SK-N-SH (cell line): ENCODE measurements around the gene ZNF775. TPM values are rescaled to one million over a fixed set of nuclear protein-coding genes. Genes with fewer than 3 reads are reported as not detected.
A peak's percentile ranks its signal among the peaks of the same experiment; 100 is the strongest.

ENCODE experiments used
- CTCF ChIA-PET: fragments of 300-600, 350-600 bp; formaldehyde crosslinking; extraction: SDS; loops from one replicate; lab custom pipeline; 2021; lab: Yijun Ruan, JAX
- POLR2A ChIA-PET: fragments of 350-600 bp; sonication (Branson Sonifier 250); formaldehyde crosslinking; extraction: SDS; loops from one replicate; lab custom pipeline; 2020; ENCODE audit warnings: antibody characterized with exemption, inconsistent platforms; lab: Yijun Ruan, JAX
- DNase-seq: peaks from one replicate; pipeline ENCODE4 v3.0.0; 2012
- H2AFZ ChIP-seq: fragments of 200-600 bp; sonication (generic); 2 replicates; pipeline ENCODE4 v1.8.1; 2016; ENCODE audit warnings: antibody characterized with exemption, mild to moderate bottlenecking, low read depth
- H3F3A ChIP-seq: fragments of 200-600 bp; sonication (generic); replicated peaks from 2 replicates; pipeline ENCODE3; 2016; ENCODE audit warnings: antibody characterized with exemption, mild to moderate bottlenecking; ENCODE audit not compliant: insufficient read depth
- H3K27ac ChIP-seq, 2 experiments: fragments of 200-500 bp in 1 of 2; fragments of 200-600 bp in 1 of 2; sonication (Bioruptor generic) in 1 of 2; sonication (generic), shearing (Covaris generic) in 1 of 2; 2 replicates each; pipeline versions ENCODE4 v1.5.1 to v1.6.1; 2014 to 2016; ENCODE audit warnings: low read depth in 2 of 2, inconsistent platforms in 1 of 2, low read length in 1 of 2, mild to moderate bottlenecking in 1 of 2, mixed read lengths in 1 of 2
- H3K27me3 ChIP-seq: fragments of 200-600 bp; sonication (generic), shearing (Covaris generic); 2 replicates; pipeline ENCODE4 v1.6.1; 2016; ENCODE audit warnings: mixed run types; ENCODE audit not compliant: insufficient read depth
- H3K36me3 ChIP-seq, 2 experiments: fragments of 200-500 bp in 1 of 2; fragments of 200-600 bp in 1 of 2; sonication (Bioruptor generic) in 1 of 2; sonication (generic) in 1 of 2; replicated peaks in 1 of 2; 2 replicates each; pipeline versions ENCODE3 to v1.5.1; 2014 to 2016; ENCODE audit warnings: low read length in 1 of 2, mild to moderate bottlenecking in 1 of 2; ENCODE audit not compliant: insufficient read depth in 2 of 2, control insufficient read depth in 1 of 2
- H3K4me1 ChIP-seq, 2 experiments: fragments of 200-500 bp in 1 of 2; fragments of 200-600 bp in 1 of 2; sonication (Bioruptor generic) in 1 of 2; sonication (generic), shearing (Covaris generic) in 1 of 2; 2 replicates each; pipeline versions ENCODE4 v1.5.1 to v1.6.1; 2014 to 2016; ENCODE audit warnings: low read depth in 1 of 2, low read length in 1 of 2, mixed run types in 1 of 2; ENCODE audit not compliant: insufficient read depth in 2 of 2, control insufficient read depth in 1 of 2
- H3K4me2 ChIP-seq: fragments of 200-600 bp; sonication (generic), shearing (Covaris generic); 2 replicates; pipeline ENCODE4 v1.6.1; 2017; ENCODE audit warnings: mixed run types
- H3K4me3 ChIP-seq, 2 experiments: fragments of 200-500 bp in 1 of 2; fragments of 200-600 bp in 1 of 2; sonication (Bioruptor generic) in 1 of 2; sonication (generic), shearing (Covaris generic) in 1 of 2; 2 replicates each; pipeline versions ENCODE4 v1.5.1 to v1.8.1; 2014 to 2016; ENCODE audit warnings: low read depth in 2 of 2, inconsistent platforms in 1 of 2, low read length in 1 of 2, mild to moderate bottlenecking in 1 of 2, mixed read lengths in 1 of 2, moderate library complexity in 1 of 2
- H3K79me2 ChIP-seq: fragments of 200-600 bp; sonication (generic); 2 replicates; pipeline ENCODE4 v1.8.1; 2017; ENCODE audit warnings: mild to moderate bottlenecking; ENCODE audit not compliant: insufficient read depth
- H3K9ac ChIP-seq: fragments of 200-600 bp; sonication (generic); 2 replicates; pipeline ENCODE4 v1.6.1; 2017; ENCODE audit warnings: mixed run types
- H3K9me2 ChIP-seq: fragments of 200-600 bp; sonication (generic); 2 replicates; pipeline ENCODE4 v1.6.1; 2017; ENCODE audit warnings: mixed run types
- H3K9me3 ChIP-seq: fragments of 200-600 bp; sonication (generic); 2 replicates; pipeline ENCODE4 v1.6.1; 2017; ENCODE audit warnings: mixed run types, mild to moderate bottlenecking, moderate library complexity
- H4K20me1 ChIP-seq: fragments of 200-600 bp; sonication (generic); 2 replicates; pipeline ENCODE4 v1.6.1; 2017; ENCODE audit warnings: mild to moderate bottlenecking, mixed run types; ENCODE audit not compliant: insufficient read depth
- CHD2 ChIP-seq: fragments of 150-350 bp; IDR thresholded peaks from 2 replicates; pipeline ENCODE4 v1.6.1; 2018; ENCODE audit warnings: low read length; ENCODE audit not compliant: partially characterized antibody
- EP300 ChIP-seq, 2 experiments: IDR thresholded peaks; 2 replicates each; pipeline versions ENCODE4 v1.4.0 to v1.6.1; 2012; ENCODE audit warnings: borderline replicate concordance in 1 of 2, low read depth in 1 of 2, low read length in 1 of 2
- EZH2phosphoT487 ChIP-seq: fragments of 200-600 bp; sonication (generic); IDR thresholded peaks from 2 replicates; pipeline ENCODE4 v1.6.1; 2017; ENCODE audit warnings: low read depth, mixed run types, mild to moderate bottlenecking, antibody characterized with exemption, moderate library complexity, borderline replicate concordance
- FOSL2 ChIP-seq: IDR thresholded peaks from 2 replicates; pipeline ENCODE4 v1.4.0; 2012; ENCODE audit warnings: low read depth, mild to moderate bottlenecking, moderate library complexity, borderline replicate concordance
- FOXJ3 ChIP-seq: sonication (generic); formaldehyde crosslinking; IDR thresholded peaks from 2 replicates; pipeline ENCODE4 v1.5.1; 2020; ENCODE audit warnings: mild to moderate bottlenecking, missing genetic modification reagents
- GABPA ChIP-seq: IDR thresholded peaks from 2 replicates; pipeline ENCODE4 v1.4.0; 2012; ENCODE audit warnings: low read depth, mild to moderate bottlenecking
- GATA2 ChIP-seq: sonication (generic); formaldehyde crosslinking; IDR thresholded peaks from 2 replicates; pipeline ENCODE4 v1.5.0; 2020; ENCODE audit warnings: mild to moderate bottlenecking, missing genetic modification reagents
- MEF2A ChIP-seq: IDR thresholded peaks from 2 replicates; pipeline ENCODE4 v1.4.0; 2012; ENCODE audit warnings: low read depth, borderline replicate concordance
- MXI1 ChIP-seq: IDR thresholded peaks from 2 replicates; pipeline ENCODE4 v1.6.1; 2012; ENCODE audit warnings: mild to moderate bottlenecking, low read depth, low read length, improper control_type of control experiment
- NFIC ChIP-seq: IDR thresholded peaks from 2 replicates; pipeline ENCODE4 v1.4.0; 2012; ENCODE audit warnings: borderline replicate concordance
- NRF1 ChIP-seq: IDR thresholded peaks from 2 replicates; pipeline ENCODE4 v1.6.1; 2012; ENCODE audit warnings: low read depth, mild to moderate bottlenecking, low read length
- POLR2AphosphoS5 ChIP-seq: IDR thresholded peaks from 2 replicates; pipeline ENCODE4 v1.6.1; 2012; ENCODE audit warnings: low read depth, low read length
- RFX5 ChIP-seq: IDR thresholded peaks from 2 replicates; pipeline ENCODE4 v1.6.1; 2012; ENCODE audit warnings: mild to moderate bottlenecking, improper control_type of control experiment, low read length
- RXRA ChIP-seq: IDR thresholded peaks from 2 replicates; pipeline ENCODE4 v1.4.0; 2012; ENCODE audit warnings: low read depth, mild to moderate bottlenecking, borderline replicate concordance
- SIN3A ChIP-seq: IDR thresholded peaks from 2 replicates; pipeline ENCODE4 v1.6.1; 2012; ENCODE audit warnings: low read depth, mild to moderate bottlenecking, low read length, moderate library complexity, borderline replicate concordance
- SMC3 ChIP-seq: IDR thresholded peaks from 2 replicates; pipeline ENCODE4 v1.6.1; 2012; ENCODE audit warnings: low read depth, low read length, improper control_type of control experiment
- TEAD4 ChIP-seq: IDR thresholded peaks from 2 replicates; pipeline ENCODE4 v1.4.0; 2012; ENCODE audit warnings: mild to moderate bottlenecking, borderline replicate concordance; ENCODE audit not compliant: insufficient read depth
- YY1 ChIP-seq: IDR thresholded peaks from 2 replicates; pipeline ENCODE4 v1.4.0; 2012; ENCODE audit warnings: low read depth, mild to moderate bottlenecking
- WGBS: methylation state at CpG from one replicate; pipeline ENCODE4 v1.1.6; 2017; ENCODE audit warnings: low lambda C conversion rate; 5-methylcytosine and 5-hydroxymethylcytosine counted together
- polyA plus RNA-seq, 3 experiments: library from polyadenylated mRNA; depleted of rRNA; stranded (reverse); fragments of >200 nt; gene quantifications; 2 replicates each; pipeline ENCODE4 v1.2.3, GENCODE V29; 2012
- TF ChIP-seq, protein P1 (sequence below): IDR thresholded peaks from 2 replicates; pipeline ENCODE4; 2012
- TF ChIP-seq, protein P2 (sequence below): IDR thresholded peaks from 2 replicates; pipeline ENCODE4 v1.6.1; 2012; ENCODE audit warnings: mild to moderate bottlenecking, low read depth, low read length, moderate library complexity
- TF ChIP-seq, protein P3 (sequence below): IDR thresholded peaks from 2 replicates; pipeline ENCODE4 v1.4.0; 2012; ENCODE audit warnings: low read depth, borderline replicate concordance
- TF ChIP-seq, protein P4 (sequence below): fragments of 200-600 bp; sonication (generic); IDR thresholded peaks from 2 replicates; pipeline ENCODE4 v1.6.1; 2017; ENCODE audit warnings: antibody characterized with exemption, mild to moderate bottlenecking, moderate library complexity
- TF ChIP-seq, protein P5 (sequence below): fragments of 150-350 bp; IDR thresholded peaks from 2 replicates; pipeline ENCODE4 v1.6.1; 2016; ENCODE audit warnings: mild to moderate bottlenecking, low read depth, low read length

ZNF775 gene
- polyA plus RNA-seq, 1 of the 3 experiments (the other 2 are of a cell fraction) = 5.0 TPM

DNA sequence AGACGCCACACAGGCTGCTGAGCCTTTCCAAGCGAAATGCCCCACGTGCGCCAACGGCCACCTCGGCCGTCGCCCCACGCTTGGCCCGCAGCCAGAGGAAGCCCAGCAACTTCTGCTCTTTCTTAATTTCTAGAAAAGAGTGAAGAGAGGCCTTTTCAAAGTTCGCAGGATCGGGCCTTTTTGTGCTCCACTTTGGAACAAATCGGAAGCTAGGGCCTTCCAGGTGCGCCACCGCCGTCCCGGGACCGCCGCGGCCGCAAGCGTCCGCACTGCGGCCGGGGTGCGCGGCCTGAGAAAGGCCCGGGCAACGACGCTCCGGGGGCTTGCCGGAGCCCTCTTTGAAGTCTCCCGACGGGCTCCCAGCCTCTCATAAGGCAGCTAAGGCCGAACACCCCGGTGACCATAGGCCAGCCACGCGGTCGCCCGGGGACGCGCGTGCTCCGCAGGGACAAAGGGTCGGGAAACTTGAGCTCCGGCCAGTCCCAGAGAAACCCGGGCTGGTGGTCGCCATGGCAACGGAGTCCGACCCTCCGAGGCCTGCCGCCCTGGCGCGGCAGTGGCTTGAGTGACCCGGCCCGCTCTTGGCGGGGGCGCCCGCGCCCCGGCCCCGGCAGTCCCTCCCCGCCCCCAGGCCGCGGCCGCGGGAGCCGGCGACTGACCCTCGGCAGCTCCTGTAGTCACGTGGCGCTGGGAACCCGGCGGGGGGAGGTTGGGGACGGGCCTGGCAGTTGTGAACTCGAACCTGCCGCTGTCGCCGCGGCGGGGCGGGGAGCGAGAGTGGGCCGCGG lies 10.8 kb upstream of the ZNF775 start, which contains the start of gene REPIN1:
TSS of gene REPIN1 (plus strand) at position 727 of the 788 bp plus-strand sequence. CDS start 890 bp downstream, outside the sequence.
- H3K4me1 ChIP-seq = peaks cover 19 to 32% of the 10 kb centered on the region in 2 experiments
- ChIA-PET CTCF (interaction anchor here (0.7 to 7.4 kb wide), 8 partner anchors 11 to 643 kb away, joined by 3 to 57 read pairs (median 4); partner anchors contain the start of genes ACTR3C, LRRC61 and ZNF775), POLR2A (interaction anchor here (0.8 to 3.1 kb wide), 15 partner anchors 10 to 859 kb away, joined by 3 to 43 read pairs (median 4); partner anchors contain the start of genes ABCF2, ACTR3C, LRRC61 and ZNF775)
- peaks cover 1 to 31% of the 10 kb centered on the region in 2 experiments for H3K36me3 ChIP-seq
- WGBS = 14% methylated on average over 36 of the region's 85 CpGs
- H3K9ac ChIP-seq = peak within 1 kb of the TSS; percentile 93
- peaks cover 42% of the 10 kb centered on the region for H3K79me2 ChIP-seq
- H3K4me2 ChIP-seq = peak within 1 kb of the TSS; percentile 96
- H3K27me3 ChIP-seq = no peaks in the 10 kb centered on the region
- H3K27ac ChIP-seq = peak within 1 kb of the TSS; percentile 72 to 96
- H3F3A ChIP-seq = peaks cover 10% of the 10 kb centered on the region
- H3K4me3 ChIP-seq = peak within 1 kb of the TSS; percentile 70 to 77
- H4K20me1 ChIP-seq = no peaks in the 10 kb centered on the region
- no peaks in the 10 kb centered on the region for H3K9me3 ChIP-seq
- peak; percentile 99 for DNase-seq
- peak within 1 kb of the TSS; percentile 100 for H2AFZ ChIP-seq
- no peaks in the 10 kb centered on the region for H3K9me2 ChIP-seq
- TF ChIP-seq GATA2 (CRISPR knock-in tag) = no peak
- TF ChIP-seq FOXJ3 (CRISPR knock-in tag) = no peak
- TF ChIP-seq SMC3 = no peak; the same call in 1 of the 2 replicates
- no peak for TF ChIP-seq MEF2A
- TF ChIP-seq NRF1 = peak; percentile 34; the same call in 1 of the 2 replicates
- no peak for TF ChIP-seq RFX5
- TF ChIP-seq MXI1 = no peak; the same call in none of the 2 replicates
- peak in 1 of 2 experiments; percentile 57; a peak in 3 of 4 replicates for TF ChIP-seq EP300 (IDR thresholded peaks at IDR 0.05; ENCODE audit: borderline replicate concordance in 1 of 2, low read depth in 1 of 2, low read length in 1 of 2)
- TF ChIP-seq, protein P1, sequence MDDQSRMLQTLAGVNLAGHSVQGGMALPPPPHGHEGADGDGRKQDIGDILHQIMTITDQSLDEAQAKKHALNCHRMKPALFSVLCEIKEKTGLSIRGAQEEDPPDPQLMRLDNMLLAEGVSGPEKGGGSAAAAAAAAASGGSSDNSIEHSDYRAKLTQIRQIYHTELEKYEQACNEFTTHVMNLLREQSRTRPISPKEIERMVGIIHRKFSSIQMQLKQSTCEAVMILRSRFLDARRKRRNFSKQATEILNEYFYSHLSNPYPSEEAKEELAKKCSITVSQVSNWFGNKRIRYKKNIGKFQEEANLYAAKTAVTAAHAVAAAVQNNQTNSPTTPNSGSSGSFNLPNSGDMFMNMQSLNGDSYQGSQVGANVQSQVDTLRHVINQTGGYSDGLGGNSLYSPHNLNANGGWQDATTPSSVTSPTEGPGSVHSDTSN = no peak
- TF ChIP-seq, protein P2, sequence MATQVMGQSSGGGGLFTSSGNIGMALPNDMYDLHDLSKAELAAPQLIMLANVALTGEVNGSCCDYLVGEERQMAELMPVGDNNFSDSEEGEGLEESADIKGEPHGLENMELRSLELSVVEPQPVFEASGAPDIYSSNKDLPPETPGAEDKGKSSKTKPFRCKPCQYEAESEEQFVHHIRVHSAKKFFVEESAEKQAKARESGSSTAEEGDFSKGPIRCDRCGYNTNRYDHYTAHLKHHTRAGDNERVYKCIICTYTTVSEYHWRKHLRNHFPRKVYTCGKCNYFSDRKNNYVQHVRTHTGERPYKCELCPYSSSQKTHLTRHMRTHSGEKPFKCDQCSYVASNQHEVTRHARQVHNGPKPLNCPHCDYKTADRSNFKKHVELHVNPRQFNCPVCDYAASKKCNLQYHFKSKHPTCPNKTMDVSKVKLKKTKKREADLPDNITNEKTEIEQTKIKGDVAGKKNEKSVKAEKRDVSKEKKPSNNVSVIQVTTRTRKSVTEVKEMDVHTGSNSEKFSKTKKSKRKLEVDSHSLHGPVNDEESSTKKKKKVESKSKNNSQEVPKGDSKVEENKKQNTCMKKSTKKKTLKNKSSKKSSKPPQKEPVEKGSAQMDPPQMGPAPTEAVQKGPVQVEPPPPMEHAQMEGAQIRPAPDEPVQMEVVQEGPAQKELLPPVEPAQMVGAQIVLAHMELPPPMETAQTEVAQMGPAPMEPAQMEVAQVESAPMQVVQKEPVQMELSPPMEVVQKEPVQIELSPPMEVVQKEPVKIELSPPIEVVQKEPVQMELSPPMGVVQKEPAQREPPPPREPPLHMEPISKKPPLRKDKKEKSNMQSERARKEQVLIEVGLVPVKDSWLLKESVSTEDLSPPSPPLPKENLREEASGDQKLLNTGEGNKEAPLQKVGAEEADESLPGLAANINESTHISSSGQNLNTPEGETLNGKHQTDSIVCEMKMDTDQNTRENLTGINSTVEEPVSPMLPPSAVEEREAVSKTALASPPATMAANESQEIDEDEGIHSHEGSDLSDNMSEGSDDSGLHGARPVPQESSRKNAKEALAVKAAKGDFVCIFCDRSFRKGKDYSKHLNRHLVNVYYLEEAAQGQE = peak; percentile 67
- no peak; the same call in 1 of the 2 replicates for TF ChIP-seq GABPA
- TF ChIP-seq YY1 = peak; percentile 42; the same call in 1 of the 2 replicates
- peak; percentile 60 for TF ChIP-seq NFIC
- TF ChIP-seq CHD2 = peak; percentile 92
- TF ChIP-seq FOSL2 = no peak
- TF ChIP-seq, protein P3, sequence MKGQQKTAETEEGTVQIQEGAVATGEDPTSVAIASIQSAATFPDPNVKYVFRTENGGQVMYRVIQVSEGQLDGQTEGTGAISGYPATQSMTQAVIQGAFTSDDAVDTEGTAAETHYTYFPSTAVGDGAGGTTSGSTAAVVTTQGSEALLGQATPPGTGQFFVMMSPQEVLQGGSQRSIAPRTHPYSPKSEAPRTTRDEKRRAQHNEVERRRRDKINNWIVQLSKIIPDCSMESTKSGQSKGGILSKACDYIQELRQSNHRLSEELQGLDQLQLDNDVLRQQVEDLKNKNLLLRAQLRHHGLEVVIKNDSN = peak; percentile 95
- 0 out of 2 replicates have a peak, but pooled peaks have one; percentile 24 for TF ChIP-seq RXRA
- TF ChIP-seq, protein P4, sequence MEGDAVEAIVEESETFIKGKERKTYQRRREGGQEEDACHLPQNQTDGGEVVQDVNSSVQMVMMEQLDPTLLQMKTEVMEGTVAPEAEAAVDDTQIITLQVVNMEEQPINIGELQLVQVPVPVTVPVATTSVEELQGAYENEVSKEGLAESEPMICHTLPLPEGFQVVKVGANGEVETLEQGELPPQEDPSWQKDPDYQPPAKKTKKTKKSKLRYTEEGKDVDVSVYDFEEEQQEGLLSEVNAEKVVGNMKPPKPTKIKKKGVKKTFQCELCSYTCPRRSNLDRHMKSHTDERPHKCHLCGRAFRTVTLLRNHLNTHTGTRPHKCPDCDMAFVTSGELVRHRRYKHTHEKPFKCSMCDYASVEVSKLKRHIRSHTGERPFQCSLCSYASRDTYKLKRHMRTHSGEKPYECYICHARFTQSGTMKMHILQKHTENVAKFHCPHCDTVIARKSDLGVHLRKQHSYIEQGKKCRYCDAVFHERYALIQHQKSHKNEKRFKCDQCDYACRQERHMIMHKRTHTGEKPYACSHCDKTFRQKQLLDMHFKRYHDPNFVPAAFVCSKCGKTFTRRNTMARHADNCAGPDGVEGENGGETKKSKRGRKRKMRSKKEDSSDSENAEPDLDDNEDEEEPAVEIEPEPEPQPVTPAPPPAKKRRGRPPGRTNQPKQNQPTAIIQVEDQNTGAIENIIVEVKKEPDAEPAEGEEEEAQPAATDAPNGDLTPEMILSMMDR = no peak
- TF ChIP-seq POLR2AphosphoS5 = peak; percentile 64
- TF ChIP-seq EZH2phosphoT487 = no peak
- TF ChIP-seq TEAD4 = no peak
- TF ChIP-seq, protein P5, sequence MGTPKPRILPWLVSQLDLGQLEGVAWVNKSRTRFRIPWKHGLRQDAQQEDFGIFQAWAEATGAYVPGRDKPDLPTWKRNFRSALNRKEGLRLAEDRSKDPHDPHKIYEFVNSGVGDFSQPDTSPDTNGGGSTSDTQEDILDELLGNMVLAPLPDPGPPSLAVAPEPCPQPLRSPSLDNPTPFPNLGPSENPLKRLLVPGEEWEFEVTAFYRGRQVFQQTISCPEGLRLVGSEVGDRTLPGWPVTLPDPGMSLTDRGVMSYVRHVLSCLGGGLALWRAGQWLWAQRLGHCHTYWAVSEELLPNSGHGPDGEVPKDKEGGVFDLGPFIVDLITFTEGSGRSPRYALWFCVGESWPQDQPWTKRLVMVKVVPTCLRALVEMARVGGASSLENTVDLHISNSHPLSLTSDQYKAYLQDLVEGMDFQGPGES = no peak
- peak; percentile 89 for TF ChIP-seq SIN3A
